CD4-positive, alpha-beta memory T cell (primary cell): ENCODE data around the gene CYB5A. TPM values are rescaled to one million over a fixed set of nuclear protein-coding genes. Genes with fewer than 3 reads are reported as not detected.
A peak's percentile ranks its signal among the peaks of the same experiment; 100 is the strongest.

Experiments
- CTCF ChIA-PET: fragments of 350-600 bp; sonication (Branson Sonifier 250); formaldehyde crosslinking; loops from one replicate; lab custom pipeline; 2021; ENCODE audit warnings: inconsistent platforms; ENCODE audit not compliant: partially characterized antibody; lab: Charles Lee
- POLR2A ChIA-PET: fragments of 350-600 bp; sonication (Branson Sonifier 250); formaldehyde crosslinking; loops from one replicate; lab custom pipeline; 2021; ENCODE audit not compliant: partially characterized antibody; lab: Charles Lee
- DNase-seq, 5 donors: peaks; one replicate each; pipeline versions ENCODE4 v3.0.0 to v3.0.0-alpha.2; 2020 to 2022; ENCODE audit warnings: mixed read lengths in 1 of 5
- H3K27ac ChIP-seq: one replicate; pipeline ENCODE4 v1.7.0; 2013; ENCODE audit warnings: low read depth, low read length
- H3K27me3 ChIP-seq: 2 replicates; pipeline ENCODE4 v1.7.0; 2013; ENCODE audit warnings: mild to moderate bottlenecking, low read length, moderate library complexity; ENCODE audit not compliant: insufficient read depth
- H3K36me3 ChIP-seq: 2 replicates; pipeline ENCODE4 v1.7.0; 2013; ENCODE audit warnings: mild to moderate bottlenecking, low read length, moderate library complexity; ENCODE audit not compliant: insufficient read depth
- H3K4me1 ChIP-seq: 2 replicates; pipeline ENCODE4 v1.7.0; 2013; ENCODE audit warnings: mild to moderate bottlenecking, low read length, moderate library complexity; ENCODE audit not compliant: insufficient read depth
- H3K4me3 ChIP-seq, 2 donors: one replicate each; pipeline ENCODE4 v1.7.0; 2013; ENCODE audit warnings: low read length in 2 of 2, mild to moderate bottlenecking in 1 of 2
- H3K9me3 ChIP-seq, 2 donors: one replicate each; pipeline ENCODE4 v1.7.0; 2013; ENCODE audit warnings: low read length in 2 of 2, control low read depth in 1 of 2; ENCODE audit not compliant: control insufficient read depth in 1 of 2
- H3K27ac Mint-ChIP-seq, 7 donors: one replicate each; pipeline ENCODE4 v1.8.0; 2020 to 2021; ENCODE audit warnings: mixed read lengths in 7 of 7, mild to moderate bottlenecking in 6 of 7, inconsistent platforms in 3 of 7, moderate library complexity in 3 of 7
- H3K27me3 Mint-ChIP-seq, 2 donors: one replicate each; pipeline ENCODE4 v1.8.0; 2020 to 2021; ENCODE audit warnings: mixed read lengths in 2 of 2
- H3K36me3 Mint-ChIP-seq, 2 donors: one replicate each; pipeline ENCODE4 v1.8.0; 2020 to 2021; ENCODE audit warnings: mixed read lengths in 2 of 2, inconsistent platforms in 1 of 2, mild to moderate bottlenecking in 1 of 2
- H3K4me1 Mint-ChIP-seq, 4 donors: one replicate each; pipeline ENCODE4 v1.8.0; 2020 to 2021; ENCODE audit warnings: mixed read lengths in 4 of 4, mild to moderate bottlenecking in 1 of 4
- H3K4me3 Mint-ChIP-seq, 8 donors: one replicate each; pipeline ENCODE4 v1.8.0; 2020 to 2021; ENCODE audit warnings: mixed read lengths in 8 of 8, mild to moderate bottlenecking in 7 of 8, moderate library complexity in 6 of 8, inconsistent platforms in 3 of 8
- H3K9me3 Mint-ChIP-seq, 8 donors: one replicate each; pipeline ENCODE4 v1.8.0; 2020 to 2021; ENCODE audit warnings: mixed read lengths in 8 of 8, mild to moderate bottlenecking in 5 of 8, inconsistent platforms in 3 of 8, moderate library complexity in 1 of 8
- intact Hi-C: fragments of 100-400 bp; cut with micrococcal nuclease; formaldehyde crosslinking; loops from one replicate; pipeline ENCODE4 v1.15.1; 2023
- polyA plus RNA-seq, 2 donors: library from polyadenylated mRNA; unstranded; fragments of 300-500 nt; fragmentation: Illumina TruSeq; gene quantifications; one replicate each; pipeline ENCODE4 v1.2.3, GENCODE V29; 2021
- total RNA-seq, 2 experiments: library from RNA; stranded (reverse); gene quantifications; one replicate each; pipeline ENCODE4 v1.2.3, GENCODE V29; 2021

Gene CYB5A
- total and polyA plus RNA-seq, 4 experiments from 2014 or later, result 22.8 to 86.7 (median 44.0) TPM

DNA sequence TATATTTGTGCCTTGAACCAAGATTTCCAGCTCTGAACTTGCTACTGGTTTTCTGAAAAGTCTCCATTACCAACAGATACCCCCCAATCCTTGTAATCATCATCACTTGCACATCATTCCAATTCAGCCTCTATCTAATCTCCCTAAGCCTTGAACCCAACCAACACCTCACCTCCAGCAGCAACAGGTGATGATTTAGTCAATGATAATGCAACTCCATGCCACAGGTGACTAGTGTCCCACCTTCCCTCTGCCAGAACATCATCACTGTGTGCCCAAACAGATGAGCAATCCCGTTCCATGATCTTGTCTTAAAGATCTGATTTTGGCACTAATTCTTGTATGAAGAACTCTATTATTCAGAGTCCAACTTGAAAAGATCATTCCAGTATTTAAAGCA lies 75.9 kb downstream of the CYB5A start:
- no peaks in the 10 kb centered on the region for H3K36me3 ChIP-seq
- no peaks in the 10 kb centered on the region for H3K4me1 ChIP-seq
- no peaks in the 10 kb centered on the region for H3K27me3 ChIP-seq
- Mint-ChIP-seq H3K4me3 (no peak overlapping the region), H3K36me3 (no peaks in the 10 kb centered on the region), H3K9me3 (no peaks in the 10 kb centered on the region), H3K4me1 (no peaks in the 10 kb centered on the region), H3K27ac (no peak overlapping the region), H3K27me3 (peaks cover 11 to 15% of the 10 kb centered on the region in 2 donors)
- ChIA-PET POLR2A (no interaction called here), CTCF (no interaction called here)
- DNase-seq, result no peak
- H3K27ac ChIP-seq, result no peak overlapping the region
- H3K4me3 ChIP-seq, result no peak overlapping the region
- intact Hi-C loops, result no loop called here
- no peaks in the 10 kb centered on the region for H3K9me3 ChIP-seq

DNA sequence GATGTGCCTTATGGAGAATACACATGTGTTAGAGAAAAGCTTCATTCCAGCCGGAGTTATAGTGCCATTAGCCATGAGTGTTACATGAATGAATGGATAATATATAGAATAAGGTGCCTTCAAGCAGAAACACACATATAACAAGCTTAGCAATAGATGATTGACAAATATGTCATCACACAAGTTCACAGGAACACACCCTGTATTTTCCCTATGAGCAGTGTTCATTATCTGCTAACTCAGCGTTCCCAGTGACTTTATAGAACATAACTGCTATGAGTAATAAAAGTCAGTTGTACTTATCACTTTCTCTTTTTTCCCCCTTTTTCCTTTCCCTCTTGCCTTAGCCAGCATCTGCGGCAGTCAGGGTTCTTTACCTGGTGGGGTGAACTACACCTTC lies 78.3 kb downstream of the CYB5A start:
- H3K4me3 Mint-ChIP-seq, result no peak overlapping the region
- CTCF ChIA-PET, result interaction anchor here (1.5 kb wide), 1 partner anchor 16 kb away, joined by 3 read pairs; no protein-coding TSS in a partner anchor

DNA sequence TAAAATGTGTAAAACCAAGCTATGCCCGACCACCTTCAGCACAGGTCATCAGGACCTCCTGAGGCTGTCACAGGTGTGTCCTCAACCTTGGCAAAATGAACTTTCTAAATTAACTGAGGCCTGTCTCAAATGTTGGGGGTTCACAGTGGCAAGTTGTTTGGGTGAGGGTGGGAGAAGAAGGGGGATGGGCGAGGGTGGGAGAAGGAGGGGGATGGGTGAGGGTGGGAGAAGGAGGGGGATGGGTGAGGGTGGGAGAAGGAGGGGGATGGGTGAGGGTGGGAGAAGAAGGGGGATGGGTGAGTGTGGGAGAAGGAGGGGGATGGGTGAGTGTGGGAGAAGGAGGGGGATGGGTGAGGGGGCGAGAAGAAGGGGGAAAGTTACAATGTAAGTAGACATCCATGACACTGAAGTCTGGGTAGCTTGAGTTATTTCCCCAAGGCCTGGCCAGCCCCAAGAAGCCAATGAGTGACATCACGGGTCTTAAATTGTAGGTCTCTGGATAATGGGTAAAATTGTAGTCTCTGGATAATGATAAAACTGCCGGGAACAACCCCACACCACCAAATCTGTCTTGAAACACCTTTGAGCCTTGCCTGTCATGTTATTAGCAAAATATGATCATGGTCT lies 87.1 kb downstream of the CYB5A start:
- intact Hi-C loops, result no loop called here
- Mint-ChIP-seq H3K36me3 (no peaks in the 10 kb centered on the region), H3K9me3 (no peaks in the 10 kb centered on the region), H3K27ac (peak overlapping the region in 2 of 7 donors; percentile 13 to 71), H3K27me3 (peaks cover 0 to 1% of the 10 kb centered on the region in 2 donors), H3K4me3 (no peak overlapping the region), H3K4me1 (peaks cover 0 to 1% (median 0%) of the 10 kb centered on the region in 4 donors)
- Histone ChIP-seq H3K4me3 (no peak overlapping the region), H3K36me3 (no peaks in the 10 kb centered on the region), H3K9me3 (no peaks in the 10 kb centered on the region), H3K4me1 (no peaks in the 10 kb centered on the region), H3K27ac (no peak overlapping the region), H3K27me3 (no peaks in the 10 kb centered on the region)
- ChIA-PET CTCF (interaction anchor here (1.0 kb wide), 2 partner anchors 12 to 137 kb away, joined by 4 to 7 read pairs; no protein-coding TSS in a partner anchor), POLR2A (no interaction called here)
- no peak for DNase-seq

More for the DNA sequence above, 78.3 kb downstream of the CYB5A start:
- DNase-seq, result no peak
- POLR2A ChIA-PET, result no interaction called here
- H3K4me3 ChIP-seq, result no peak overlapping the region
- H3K36me3 Mint-ChIP-seq, result no peaks in the 10 kb centered on the region
- no peaks in the 10 kb centered on the region for H3K9me3 Mint-ChIP-seq
- no peaks in the 10 kb centered on the region for H3K27me3 ChIP-seq
- no peak overlapping the region for H3K27ac ChIP-seq
- H3K27ac Mint-ChIP-seq, result no peak overlapping the region
- no peaks in the 10 kb centered on the region for H3K4me1 ChIP-seq
- peaks cover 11 to 15% of the 10 kb centered on the region in 2 donors for H3K27me3 Mint-ChIP-seq
- no peaks in the 10 kb centered on the region for H3K9me3 ChIP-seq
- H3K36me3 ChIP-seq, result no peaks in the 10 kb centered on the region
- H3K4me1 Mint-ChIP-seq, result no peaks in the 10 kb centered on the region
- intact Hi-C loops, result no loop called here

DNA sequence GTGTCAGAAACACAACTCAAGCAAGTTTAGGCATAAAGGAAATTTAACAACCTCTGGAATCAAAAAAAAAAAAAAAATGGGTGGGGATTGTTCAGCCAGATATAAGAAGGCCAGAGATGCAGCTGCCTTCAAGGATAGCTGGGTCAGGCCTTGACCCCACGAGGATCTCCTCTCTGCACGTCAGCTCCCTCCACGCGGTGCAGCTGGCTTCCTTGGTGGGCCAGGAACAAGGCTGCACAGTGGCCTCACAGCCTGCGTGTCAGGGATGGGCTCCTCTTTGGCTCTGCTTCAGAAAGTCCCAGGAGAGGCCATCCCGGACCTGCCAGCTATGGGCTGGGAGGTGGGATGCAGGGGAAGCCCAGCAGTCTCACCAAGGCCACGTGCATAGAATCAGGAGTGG lies 88.0 kb downstream of the CYB5A start:
- peaks cover 0 to 1% of the 10 kb centered on the region in 2 donors for H3K27me3 Mint-ChIP-seq
- ChIA-PET CTCF (interaction anchor here (1.0 kb wide), 2 partner anchors 11 to 138 kb away, joined by 4 to 7 read pairs; no protein-coding TSS in a partner anchor), POLR2A (no interaction called here)
- H3K4me3 Mint-ChIP-seq, result no peak overlapping the region
- H3K9me3 ChIP-seq, result no peaks in the 10 kb centered on the region
- intact Hi-C loops, result no loop called here
- no peaks in the 10 kb centered on the region for H3K4me1 ChIP-seq
- H3K36me3 Mint-ChIP-seq, result no peaks in the 10 kb centered on the region
- peaks cover 0 to 1% (median 0%) of the 10 kb centered on the region in 4 donors for H3K4me1 Mint-ChIP-seq
- no peak overlapping the region for H3K27ac ChIP-seq
- no peaks in the 10 kb centered on the region for H3K9me3 Mint-ChIP-seq
- H3K4me3 ChIP-seq, result no peak overlapping the region
- no peak for DNase-seq
- peak overlapping the region in 1 of 7 donors; percentile 23 for H3K27ac Mint-ChIP-seq
- no peaks in the 10 kb centered on the region for H3K36me3 ChIP-seq
- no peaks in the 10 kb centered on the region for H3K27me3 ChIP-seq

Other genes with a start within 250 kb of the CYB5A start
- 1 to 10 TPM; 2.5 to 2.6 TPM for gene FBXO15, start 144.1 kb downstream of the CYB5A start, total RNA-seq
- 1 to 10 TPM; 2.0 to 2.2 TPM for gene FBXO15, start 144.1 kb downstream of the CYB5A start, polyA plus RNA-seq
- gene TIMM21, start 143.4 kb downstream of the CYB5A start, total RNA-seq, result 10 to 100 TPM; 23.6 to 24.2 TPM
- 10 to 100 TPM; 13.4 to 24.8 TPM for gene TIMM21, start 143.4 kb downstream of the CYB5A start, polyA plus RNA-seq
- not detected for gene C18orf63, start 23.9 kb upstream of the CYB5A start, total RNA-seq
- not detected for gene C18orf63, start 23.9 kb upstream of the CYB5A start, polyA plus RNA-seq
- not detected for gene DIPK1C, start 165.3 kb upstream of the CYB5A start, total RNA-seq
- gene DIPK1C, start 165.3 kb upstream of the CYB5A start, polyA plus RNA-seq, result not detected
- gene CNDP2, start 204.4 kb upstream of the CYB5A start, total RNA-seq, result 100 to 1,000 TPM; 145 to 153 TPM
- gene CNDP2, start 204.4 kb upstream of the CYB5A start, polyA plus RNA-seq, result 100 to 1,000 TPM; 123 to 138 TPM
- gene CNDP1, start 242.5 kb upstream of the CYB5A start, total RNA-seq, result not detected
- not detected for gene CNDP1, start 242.5 kb upstream of the CYB5A start, polyA plus RNA-seq